ENCODE results near the gene MSH4. TPM values are rescaled to one million over a fixed set of nuclear protein-coding genes. Genes with fewer than 3 reads are reported as not detected.
"Not testable (repeated sequence)": the region's sequence is repeated elsewhere in the genome, so short reads cannot be mapped to it uniquely, and the experiment has no call there.

The MSH4 gene
- total RNA-seq: under 1 TPM; 0.13 to 0.46 TPM
- not detected for polyA plus RNA-seq (2013, experiment 1 of 2)
- polyA plus RNA-seq (2013, experiment 2 of 2): not detected
- long read RNA-seq, experiment 1: 0 reads
- long read RNA-seq, experiment 2, partial matches to known transcripts: 0 of 1 reads
- long read RNA-seq, experiment 2, other reads (novel, unspliced or antisense): 1 of 1 reads
- long read RNA-seq, experiment 3: 0 reads
- long read RNA-seq, experiment 4: 0 reads

GRCh38 chr1:75796376-75797272 lies at the start of gene MSH4:
Gene MSH4, plus strand, starts transcription at chr1:75796882. Its CDS starts 104 bp downstream, at chr1:75796986.
- Histone ChIP-seq H3K4me1 (ENCODE audit: control insufficient read depth, insufficient read depth, low read length) (no peaks in the 10 kb centered on the region), H3K27ac (ENCODE audit: low read depth, low read length) (no peak within 1 kb of the TSS), H3K9ac (ENCODE audit: extremely low read depth, low read length, poor library complexity, severe bottlenecking) (no peak within 1 kb of the TSS), H3K4me3 (ENCODE audit: low read length) (no peak within 1 kb of the TSS), H3K27me3 (ENCODE audit: control insufficient read depth, insufficient read depth, low read length, poor library complexity, severe bottlenecking) (no peaks in the 10 kb centered on the region), H3K36me3 (ENCODE audit: control insufficient read depth, insufficient read depth, low read length) (peaks cover 64% of the 10 kb centered on the region), H3K9me3 (ENCODE audit: control insufficient read depth, low read length) (no peaks in the 10 kb centered on the region)
- no peaks in the 10 kb centered on the region for H3K27me3 Mint-ChIP-seq (ENCODE audit: insufficient read depth)
- peaks cover 56% of the 10 kb centered on the region for H3K36me3 Mint-ChIP-seq (ENCODE audit: low read depth)
- no peak for TF ChIP-seq CTCF (conservative IDR thresholded peaks at IDR 0.05)
- WGBS, 2 experiments (ENCODE audit: insufficient coverage in 1 of 2, insufficient read length in 1 of 2): 92 to 96% methylated on average over 13 to 34 of the region's 34 CpGs
- no peak within 1 kb of the TSS for H3K4me3 Mint-ChIP-seq
- peak; percentile 71 for DNase-seq
- peaks cover 2% of the 10 kb centered on the region for H3K4me1 Mint-ChIP-seq
- no peaks in the 10 kb centered on the region for H3K9me3 Mint-ChIP-seq
- peak within 1 kb of the TSS; percentile 13 for H3K27ac Mint-ChIP-seq

GRCh38 chr1:75757210-75757609 lies 39.5 kb upstream of the MSH4 start:
- DNase-seq; H3K4me3 ChIP-seq (ENCODE audit: low read length); H3K27ac Mint-ChIP-seq; H3K9ac ChIP-seq (ENCODE audit: extremely low read depth, low read length, poor library complexity, severe bottlenecking); H3K4me1 Mint-ChIP-seq; H3K27me3 Mint-ChIP-seq (ENCODE audit: insufficient read depth); H3K4me3 Mint-ChIP-seq; H3K27me3 ChIP-seq (ENCODE audit: control insufficient read depth, insufficient read depth, low read length, poor library complexity, severe bottlenecking); H3K27ac ChIP-seq (ENCODE audit: low read depth, low read length); H3K4me1 ChIP-seq (ENCODE audit: control insufficient read depth, insufficient read depth, low read length): not testable (repeated sequence)
- Mint-ChIP-seq H3K36me3 (ENCODE audit: low read depth) (peaks cover 73% of the 10 kb centered on the region), H3K9me3 (peaks cover 59% of the 10 kb centered on the region)
- H3K36me3 ChIP-seq (ENCODE audit: control insufficient read depth, insufficient read depth, low read length): peaks cover 57% of the 10 kb centered on the region
- H3K9me3 ChIP-seq (ENCODE audit: control insufficient read depth, low read length): peaks cover 56% of the 10 kb centered on the region

GRCh38 chr1:75758543-75758942 lies 38.1 kb upstream of the MSH4 start:
- not testable (repeated sequence) for H3K4me1 Mint-ChIP-seq; H3K4me3 Mint-ChIP-seq; H3K27ac ChIP-seq (ENCODE audit: low read depth, low read length); DNase-seq; H3K4me1 ChIP-seq (ENCODE audit: control insufficient read depth, insufficient read depth, low read length); H3K27me3 Mint-ChIP-seq (ENCODE audit: insufficient read depth); H3K9ac ChIP-seq (ENCODE audit: extremely low read depth, low read length, poor library complexity, severe bottlenecking); H3K27ac Mint-ChIP-seq; H3K27me3 ChIP-seq (ENCODE audit: control insufficient read depth, insufficient read depth, low read length, poor library complexity, severe bottlenecking); H3K4me3 ChIP-seq (ENCODE audit: low read length)
- peaks cover 55% of the 10 kb centered on the region for H3K36me3 ChIP-seq (ENCODE audit: control insufficient read depth, insufficient read depth, low read length)
- WGBS, 2 experiments (ENCODE audit: insufficient coverage in 1 of 2, insufficient read length in 1 of 2): 73 to 85% methylated on average over 2 to 4 of the region's 4 CpGs
- H3K9me3 ChIP-seq (ENCODE audit: control insufficient read depth, low read length): peaks cover 43% of the 10 kb centered on the region
- Mint-ChIP-seq H3K9me3 (peaks cover 51% of the 10 kb centered on the region), H3K36me3 (ENCODE audit: low read depth) (peaks cover 60% of the 10 kb centered on the region)

GRCh38 chr1:75764057-75764655 lies 32.5 kb upstream of the MSH4 start:
- Histone ChIP-seq H3K27ac (ENCODE audit: low read depth, low read length) (no peak overlapping the region), H3K4me1 (ENCODE audit: control insufficient read depth, insufficient read depth, low read length) (no peaks in the 10 kb centered on the region), H3K36me3 (ENCODE audit: control insufficient read depth, insufficient read depth, low read length) (peaks cover 28% of the 10 kb centered on the region), H3K27me3 (ENCODE audit: control insufficient read depth, insufficient read depth, low read length, poor library complexity, severe bottlenecking) (no peaks in the 10 kb centered on the region), H3K9ac (ENCODE audit: extremely low read depth, low read length, poor library complexity, severe bottlenecking) (no peak overlapping the region), H3K4me3 (ENCODE audit: low read length) (no peak overlapping the region), H3K9me3 (ENCODE audit: control insufficient read depth, low read length) (no peaks in the 10 kb centered on the region)
- no peak overlapping the region for H3K4me3 Mint-ChIP-seq
- no peak for DNase-seq
- H3K27me3 Mint-ChIP-seq (ENCODE audit: insufficient read depth): no peaks in the 10 kb centered on the region
- WGBS, 2 experiments (ENCODE audit: insufficient coverage in 1 of 2, insufficient read length in 1 of 2): 71 to 95% methylated on average over 1 of the region's 1 CpG
- H3K36me3 Mint-ChIP-seq (ENCODE audit: low read depth): peaks cover 6% of the 10 kb centered on the region
- no peaks in the 10 kb centered on the region for H3K4me1 Mint-ChIP-seq
- peak overlapping the region; percentile 23 for H3K27ac Mint-ChIP-seq
- peak; percentile 15 for TF ChIP-seq CTCF (conservative IDR thresholded peaks at IDR 0.05)
- H3K9me3 Mint-ChIP-seq: peaks cover 3% of the 10 kb centered on the region
